HepG2 (cell line): ENCODE results near the gene PRSS8. TPM values are rescaled to one million over a fixed set of nuclear protein-coding genes. Genes with fewer than 3 reads are reported as not detected.

Experiments
- AKAP8 ChIP-seq: sonication (generic); formaldehyde crosslinking; IDR thresholded peaks from 2 replicates; pipeline ENCODE4 v1.5.1; 2020; ENCODE audit warnings: mild to moderate bottlenecking, missing genetic modification reagents
- ELK4 ChIP-seq: sonication (generic); formaldehyde crosslinking; IDR thresholded peaks from 2 replicates; pipeline ENCODE4 v1.9.0; 2021; ENCODE audit warnings: missing genetic modification reagents, borderline replicate concordance
- HMGXB4 ChIP-seq, 2 experiments: sonication (generic) in 1 of 2; formaldehyde crosslinking in 1 of 2; IDR thresholded peaks; 2 replicates each; pipeline versions ENCODE4 v1.4.0 to v1.6.1; 2018 to 2020; ENCODE audit warnings: missing genetic modification reagents in 2 of 2, borderline replicate concordance in 1 of 2, low read depth in 1 of 2, mild to moderate bottlenecking in 1 of 2, missing biosample characterization in 1 of 2
- KDM5A ChIP-seq: fragments of 200-600 bp; sonication (generic); IDR thresholded peaks from 2 replicates; pipeline ENCODE4 v1.7.0; 2018; ENCODE audit warnings: antibody characterized with exemption, mild to moderate bottlenecking, low read length, borderline replicate concordance
- NFKBIZ ChIP-seq: IDR thresholded peaks from 2 replicates; pipeline ENCODE4 v1.6.1; 2018; ENCODE audit warnings: missing genetic modification reagents, missing compliant biosample characterization
- ZMAT3 ChIP-seq: sonication (generic); formaldehyde crosslinking; conservative IDR thresholded peaks from 2 replicates; pipeline ENCODE4 v1.7.0; 2021; ENCODE audit warnings: missing genetic modification reagents
- ZNF251 ChIP-seq: sonication (generic); formaldehyde crosslinking; IDR thresholded peaks from 2 replicates; pipeline ENCODE4 v1.9.0; 2021; ENCODE audit warnings: mild to moderate bottlenecking, missing genetic modification reagents
- ZNF343 ChIP-seq: sonication (generic); formaldehyde crosslinking; IDR thresholded peaks from 2 replicates; pipeline ENCODE4 v1.4.0; 2020; ENCODE audit warnings: mild to moderate bottlenecking, missing genetic modification reagents
- ZNF891 ChIP-seq: sonication (generic); formaldehyde crosslinking; IDR thresholded peaks from 2 replicates; pipeline ENCODE4 v1.5.0; 2020; ENCODE audit warnings: mild to moderate bottlenecking, missing genetic modification reagents
- polyA plus RNA-seq, 8 experiments: library from polyadenylated mRNA; depleted of rRNA in 3 of 8; stranded (reverse) in 7 of 8; unstranded in 1 of 8; fragments of >200 nt; fragmentation: Illumina TruSeq in 4 of 8; extraction: Trizol in 4 of 8; gene quantifications; 2 replicates each; pipeline versions ENCODE4 v1.2.1 to v1.2.3, GENCODE V29; 2011 to 2016; ENCODE audit warnings: low read depth in 4 of 8, missing spikeins in 1 of 8, mixed read lengths in 1 of 8; ENCODE audit not compliant: insufficient read depth in 1 of 8
- total RNA-seq, 5 experiments: library from RNA; depleted of rRNA; stranded (reverse); fragments of >200 nt; fragmentation: Illumina TruSeq; extraction: Trizol; gene quantifications; 2 replicates each; pipeline ENCODE4 v1.2.3, GENCODE V29; 2016; ENCODE audit warnings: low read depth in 1 of 5
- TF ChIP-seq, protein P1 (sequence below): sonication (generic); formaldehyde crosslinking; IDR thresholded peaks from 2 replicates; pipeline ENCODE4 v1.4.0; 2020; ENCODE audit warnings: missing genetic modification reagents
- TF ChIP-seq, protein P2 (sequence below): sonication (generic); formaldehyde crosslinking; IDR thresholded peaks from 2 replicates; pipeline ENCODE4 v1.4.0; 2020; ENCODE audit warnings: mild to moderate bottlenecking, missing genetic modification reagents
- TF ChIP-seq, protein P3 (sequence below): sonication (generic); formaldehyde crosslinking; IDR thresholded peaks from 2 replicates; pipeline ENCODE4 v1.5.0; 2020; ENCODE audit warnings: mild to moderate bottlenecking, missing genetic modification reagents, borderline replicate concordance
- TF ChIP-seq, protein P4 (sequence below): IDR thresholded peaks from 2 replicates; pipeline ENCODE4 v1.6.1; 2016; ENCODE audit warnings: missing biosample characterization, missing genetic modification reagents, low read depth

PRSS8 gene
- total and polyA plus RNA-seq, 2 of the 13 experiments (the other 11 are each of a cell fraction or from before 2014, with no cell fraction given): 2.6 to 7.2 TPM

DNA sequence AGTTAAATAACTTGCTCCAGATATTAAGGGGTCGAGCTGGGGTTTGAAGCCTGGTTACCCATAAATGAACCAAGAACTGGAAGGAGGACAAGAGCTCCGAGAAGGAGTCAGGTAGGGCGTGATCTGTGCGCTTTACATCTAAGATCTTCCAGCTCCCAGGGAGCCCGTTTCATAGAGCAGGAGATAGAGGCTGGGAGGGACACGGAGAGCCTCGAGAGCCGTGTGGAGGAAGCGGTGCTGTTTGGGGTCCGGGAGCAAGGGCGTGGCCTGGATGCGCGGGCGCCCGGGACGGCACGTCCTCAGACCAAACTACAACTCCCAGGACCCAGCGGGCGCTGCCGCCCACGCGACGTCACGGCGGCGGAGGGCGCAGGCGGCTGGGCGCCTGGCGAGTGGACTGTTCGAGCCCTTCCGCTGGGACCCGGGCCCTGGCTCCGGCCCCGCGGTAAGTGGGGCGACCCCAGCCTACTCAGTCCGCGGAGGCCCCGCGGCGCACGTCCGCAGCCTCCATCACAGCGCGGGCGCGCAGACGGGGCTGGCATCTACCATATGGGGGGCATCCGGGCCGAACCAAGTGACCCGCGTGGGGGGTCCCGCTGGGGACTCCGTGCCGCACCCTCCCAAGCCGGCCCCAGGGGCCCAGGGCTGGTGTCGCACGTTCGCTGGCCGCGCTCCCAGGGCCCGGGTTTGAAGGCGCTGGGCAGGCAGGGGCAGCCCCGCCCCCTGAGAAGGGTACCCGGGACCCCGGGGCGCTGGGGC, 27.3 kb downstream of the PRSS8 start, which contains the start of gene BCKDK (continued):
- TF ChIP-seq, protein P1, sequence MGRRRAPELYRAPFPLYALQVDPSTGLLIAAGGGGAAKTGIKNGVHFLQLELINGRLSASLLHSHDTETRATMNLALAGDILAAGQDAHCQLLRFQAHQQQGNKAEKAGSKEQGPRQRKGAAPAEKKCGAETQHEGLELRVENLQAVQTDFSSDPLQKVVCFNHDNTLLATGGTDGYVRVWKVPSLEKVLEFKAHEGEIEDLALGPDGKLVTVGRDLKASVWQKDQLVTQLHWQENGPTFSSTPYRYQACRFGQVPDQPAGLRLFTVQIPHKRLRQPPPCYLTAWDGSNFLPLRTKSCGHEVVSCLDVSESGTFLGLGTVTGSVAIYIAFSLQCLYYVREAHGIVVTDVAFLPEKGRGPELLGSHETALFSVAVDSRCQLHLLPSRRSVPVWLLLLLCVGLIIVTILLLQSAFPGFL (CRISPR knock-in tag): no peak
- no peak; the same call in 1 of the 2 replicates for TF ChIP-seq ZMAT3
- TF ChIP-seq ZNF343 (CRISPR knock-in tag): no peak
- TF ChIP-seq AKAP8 (CRISPR knock-in tag): no peak
- no peak for TF ChIP-seq ELK4 (CRISPR knock-in tag)
- no peak for TF ChIP-seq ZNF251 (CRISPR knock-in tag)
- 0 out of 2 replicates have a peak, but pooled peaks have one; percentile 16 for TF ChIP-seq NFKBIZ
- TF ChIP-seq, protein P2, sequence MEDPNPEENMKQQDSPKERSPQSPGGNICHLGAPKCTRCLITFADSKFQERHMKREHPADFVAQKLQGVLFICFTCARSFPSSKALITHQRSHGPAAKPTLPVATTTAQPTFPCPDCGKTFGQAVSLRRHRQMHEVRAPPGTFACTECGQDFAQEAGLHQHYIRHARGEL: no peak
- TF ChIP-seq, protein P3, sequence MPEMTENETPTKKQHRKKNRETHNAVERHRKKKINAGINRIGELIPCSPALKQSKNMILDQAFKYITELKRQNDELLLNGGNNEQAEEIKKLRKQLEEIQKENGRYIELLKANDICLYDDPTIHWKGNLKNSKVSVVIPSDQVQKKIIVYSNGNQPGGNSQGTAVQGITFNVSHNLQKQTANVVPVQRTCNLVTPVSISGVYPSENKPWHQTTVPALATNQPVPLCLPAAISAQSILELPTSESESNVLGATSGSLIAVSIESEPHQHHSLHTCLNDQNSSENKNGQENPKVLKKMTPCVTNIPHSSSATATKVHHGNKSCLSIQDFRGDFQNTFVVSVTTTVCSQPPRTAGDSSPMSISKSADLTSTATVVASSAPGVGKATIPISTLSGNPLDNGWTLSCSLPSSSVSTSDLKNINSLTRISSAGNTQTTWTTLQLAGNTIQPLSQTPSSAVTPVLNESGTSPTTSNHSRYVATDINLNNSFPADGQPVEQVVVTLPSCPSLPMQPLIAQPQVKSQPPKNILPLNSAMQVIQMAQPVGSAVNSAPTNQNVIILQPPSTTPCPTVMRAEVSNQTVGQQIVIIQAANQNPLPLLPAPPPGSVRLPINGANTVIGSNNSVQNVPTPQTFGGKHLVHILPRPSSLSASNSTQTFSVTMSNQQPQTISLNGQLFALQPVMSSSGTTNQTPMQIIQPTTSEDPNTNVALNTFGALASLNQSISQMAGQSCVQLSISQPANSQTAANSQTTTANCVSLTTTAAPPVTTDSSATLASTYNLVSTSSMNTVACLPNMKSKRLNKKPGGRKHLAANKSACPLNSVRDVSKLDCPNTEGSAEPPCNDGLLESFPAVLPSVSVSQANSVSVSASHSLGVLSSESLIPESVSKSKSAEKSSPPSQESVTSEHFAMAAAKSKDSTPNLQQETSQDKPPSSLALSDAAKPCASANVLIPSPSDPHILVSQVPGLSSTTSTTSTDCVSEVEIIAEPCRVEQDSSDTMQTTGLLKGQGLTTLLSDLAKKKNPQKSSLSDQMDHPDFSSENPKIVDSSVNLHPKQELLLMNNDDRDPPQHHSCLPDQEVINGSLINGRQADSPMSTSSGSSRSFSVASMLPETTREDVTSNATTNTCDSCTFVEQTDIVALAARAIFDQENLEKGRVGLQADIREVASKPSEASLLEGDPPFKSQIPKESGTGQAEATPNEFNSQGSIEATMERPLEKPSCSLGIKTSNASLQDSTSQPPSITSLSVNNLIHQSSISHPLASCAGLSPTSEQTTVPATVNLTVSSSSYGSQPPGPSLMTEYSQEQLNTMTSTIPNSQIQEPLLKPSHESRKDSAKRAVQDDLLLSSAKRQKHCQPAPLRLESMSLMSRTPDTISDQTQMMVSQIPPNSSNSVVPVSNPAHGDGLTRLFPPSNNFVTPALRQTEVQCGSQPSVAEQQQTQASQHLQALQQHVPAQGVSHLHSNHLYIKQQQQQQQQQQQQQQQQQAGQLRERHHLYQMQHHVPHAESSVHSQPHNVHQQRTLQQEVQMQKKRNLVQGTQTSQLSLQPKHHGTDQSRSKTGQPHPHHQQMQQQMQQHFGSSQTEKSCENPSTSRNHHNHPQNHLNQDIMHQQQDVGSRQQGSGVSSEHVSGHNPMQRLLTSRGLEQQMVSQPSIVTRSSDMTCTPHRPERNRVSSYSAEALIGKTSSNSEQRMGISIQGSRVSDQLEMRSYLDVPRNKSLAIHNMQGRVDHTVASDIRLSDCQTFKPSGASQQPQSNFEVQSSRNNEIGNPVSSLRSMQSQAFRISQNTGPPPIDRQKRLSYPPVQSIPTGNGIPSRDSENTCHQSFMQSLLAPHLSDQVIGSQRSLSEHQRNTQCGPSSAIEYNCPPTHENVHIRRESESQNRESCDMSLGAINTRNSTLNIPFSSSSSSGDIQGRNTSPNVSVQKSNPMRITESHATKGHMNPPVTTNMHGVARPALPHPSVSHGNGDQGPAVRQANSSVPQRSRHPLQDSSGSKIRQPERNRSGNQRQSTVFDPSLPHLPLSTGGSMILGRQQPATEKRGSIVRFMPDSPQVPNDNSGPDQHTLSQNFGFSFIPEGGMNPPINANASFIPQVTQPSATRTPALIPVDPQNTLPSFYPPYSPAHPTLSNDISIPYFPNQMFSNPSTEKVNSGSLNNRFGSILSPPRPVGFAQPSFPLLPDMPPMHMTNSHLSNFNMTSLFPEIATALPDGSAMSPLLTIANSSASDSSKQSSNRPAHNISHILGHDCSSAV (CRISPR knock-in tag): no peak
- peak; percentile 50 to 85 for TF ChIP-seq HMGXB4 (CRISPR knock-in tag; IDR thresholded peaks at IDR 0.05; ENCODE audit: borderline replicate concordance in 1 of 2, low read depth in 1 of 2)
- TF ChIP-seq KDM5A: peak; percentile 50; the same call in 1 of the 2 replicates
- TF ChIP-seq, protein P4, sequence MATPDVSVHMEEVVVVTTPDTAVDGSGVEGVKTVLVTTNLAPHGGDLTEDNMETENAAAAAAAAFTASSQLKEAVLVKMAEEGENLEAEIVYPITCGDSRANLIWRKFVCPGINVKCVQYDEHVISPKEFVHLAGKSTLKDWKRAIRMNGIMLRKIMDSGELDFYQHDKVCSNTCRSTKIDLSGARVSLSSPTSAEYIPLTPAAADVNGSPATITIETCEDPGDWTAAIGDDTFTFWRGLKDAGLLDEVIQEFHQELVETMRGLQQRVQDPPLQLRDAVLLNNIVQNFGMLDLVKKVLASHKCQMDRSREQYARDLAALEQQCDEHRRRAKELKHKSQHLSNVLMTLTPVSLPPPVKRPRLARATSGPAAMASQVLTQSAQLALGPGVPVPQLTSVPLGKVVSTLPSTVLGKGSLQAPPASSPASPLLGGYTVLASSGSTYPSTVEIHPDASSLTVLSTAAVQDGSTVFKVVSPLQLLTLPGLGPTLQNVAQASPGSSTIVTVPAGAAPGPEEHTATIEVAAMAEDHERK (CRISPR knock-in tag): peak; percentile 92
- peak; percentile 86 for TF ChIP-seq ZNF891 (CRISPR knock-in tag)
